HepG2 (cell line): Measurements from ENCODE around the gene SP3. TPM values are rescaled to one million over a fixed set of nuclear protein-coding genes. Genes with fewer than 3 reads are reported as not detected.

Experiments
- ATAC-seq: fragments of 200-7000 bp; cut with Tn5 transposase; 3 replicates; pipeline ENCODE4 v1.9.1; 2020; ENCODE audit warnings: mild to moderate bottlenecking, moderate library complexity
- BruUV-seq: library from RNA; stranded (reverse); fragments of 400-500 nt; replicated peaks from 2 replicates; lab custom pipeline; 2021; lab: Mats Ljungman, UMichigan
- CTCF ChIA-PET: fragments of 300-600 bp; formaldehyde crosslinking; extraction: SDS; loops from one replicate; lab custom pipeline; 2021; ENCODE audit warnings: low total read pairs, inconsistent platforms, low intra/inter-chr PET ratio; lab: Yijun Ruan, JAX
- POLR2A ChIA-PET: fragments of 350-600 bp; sonication (Branson Sonifier 250); formaldehyde crosslinking; loops from one replicate; lab custom pipeline; 2020; ENCODE audit warnings: antibody characterized with exemption, inconsistent platforms; lab: Yijun Ruan, JAX
- DNase-seq: peaks from one replicate; pipeline ENCODE4 v3.0.0-alpha.2; 2015; ENCODE audit warnings: low spot score
- FAIRE-seq: peaks from 3 replicates; lab custom pipeline; 2011; peaks lifted over from hg19 to GRCh38; lab: Jason Lieb, UNC
- H2AFZ ChIP-seq: one replicate; pipeline ENCODE4 v1.6.1; 2011; ENCODE audit warnings: low read length, inconsistent platforms
- H3K27ac ChIP-seq: fragments of 300-600 bp; 3 replicates; pipeline ENCODE4 v1.8.0; 2011; ENCODE audit warnings: mixed run types, mild to moderate bottlenecking, mixed read lengths, low read length, inconsistent platforms; ENCODE audit not compliant: insufficient read depth; ENCODE audit errors: extremely low read length
- H3K27me3 ChIP-seq, 2 experiments: fragments of 200-600 bp in 1 of 2; 2 replicates in 1 of 2; 3 replicates in 1 of 2; pipeline versions ENCODE4 v1.6.0 to v1.8.0; 2011; ENCODE audit warnings: low read length in 2 of 2, mild to moderate bottlenecking in 2 of 2, moderate library complexity in 2 of 2, inconsistent platforms in 1 of 2; ENCODE audit not compliant: insufficient read depth in 2 of 2, control insufficient read depth in 1 of 2
- H3K36me3 ChIP-seq, 2 experiments: fragments of 200-600 bp in 1 of 2; replicated peaks in 1 of 2; 2 replicates in 1 of 2; 3 replicates in 1 of 2; pipeline versions ENCODE4 v1.5.1 to v1.8.0; 2011; ENCODE audit warnings: low read length in 2 of 2, inconsistent platforms in 1 of 2; ENCODE audit not compliant: insufficient read depth in 2 of 2, control insufficient read depth in 1 of 2
- H3K4me1 ChIP-seq: 2 replicates; pipeline ENCODE4 v1.5.1; 2012; ENCODE audit warnings: low read length, inconsistent platforms; ENCODE audit not compliant: insufficient read depth
- H3K4me2 ChIP-seq: 2 replicates; pipeline ENCODE4 v1.6.0; 2011; ENCODE audit warnings: low read depth, low read length, inconsistent platforms
- H3K4me3 ChIP-seq, 3 experiments: fragments of 200-600 bp in 1 of 3; sonication (generic), shearing (Covaris generic) in 1 of 3; replicated peaks in 1 of 3; 2 replicates each; pipeline ENCODE4 v1.5.1; 2011 to 2016; ENCODE audit warnings: low read length in 3 of 3, inconsistent platforms in 2 of 3, low read depth in 2 of 3, mild to moderate bottlenecking in 2 of 3, control low read depth in 1 of 3, mixed read lengths in 1 of 3; ENCODE audit not compliant: insufficient read depth in 1 of 3
- H3K79me2 ChIP-seq: one replicate; pipeline ENCODE4 v1.6.1; 2011; ENCODE audit warnings: low read length, inconsistent platforms; ENCODE audit not compliant: insufficient read depth
- H3K9ac ChIP-seq: 2 replicates; pipeline ENCODE4 v1.6.0; 2011; ENCODE audit warnings: mild to moderate bottlenecking, low read depth, low read length, inconsistent platforms; ENCODE audit not compliant: insufficient read depth
- H3K9me3 ChIP-seq: 2 replicates; pipeline ENCODE4 v1.5.1; 2012; ENCODE audit warnings: mild to moderate bottlenecking, low read length
- H4K20me1 ChIP-seq: 2 replicates; pipeline ENCODE4 v1.6.0; 2011; ENCODE audit warnings: inconsistent platforms, mild to moderate bottlenecking, low read length, moderate library complexity; ENCODE audit not compliant: insufficient read depth
- ARHGAP35 ChIP-seq: sonication (generic); formaldehyde crosslinking; IDR thresholded peaks from 2 replicates; pipeline ENCODE4 v1.9.0; 2022; ENCODE audit warnings: mild to moderate bottlenecking, inconsistent platforms, moderate library complexity, missing genetic modification reagents, borderline replicate concordance
- ERF ChIP-seq: IDR thresholded peaks from 2 replicates; pipeline ENCODE4 v1.6.1; 2018; ENCODE audit warnings: missing biosample characterization, missing genetic modification reagents
- FOXJ3 ChIP-seq: sonication (generic); formaldehyde crosslinking; IDR thresholded peaks from 2 replicates; pipeline ENCODE4 v1.4.0; 2020; ENCODE audit warnings: missing genetic modification reagents, mild to moderate bottlenecking, borderline replicate concordance
- HNF1B ChIP-seq: sonication (generic); formaldehyde crosslinking; IDR thresholded peaks from 2 replicates; pipeline ENCODE4 v1.5.1; 2020; ENCODE audit warnings: mild to moderate bottlenecking, moderate library complexity, missing genetic modification reagents
- MAF1 ChIP-seq: sonication (generic); formaldehyde crosslinking; IDR thresholded peaks from 2 replicates; pipeline ENCODE4 v1.5.0; 2020; ENCODE audit warnings: missing genetic modification reagents, borderline replicate concordance
- PHF8 ChIP-seq: sonication (generic); formaldehyde crosslinking; IDR thresholded peaks from 2 replicates; pipeline ENCODE4 v1.5.0; 2020; ENCODE audit warnings: missing genetic modification reagents
- REST ChIP-seq, 2 experiments: IDR thresholded peaks; 2 replicates each; pipeline ENCODE4 v1.6.1; 2011 to 2012; ENCODE audit warnings: low read length in 2 of 2, borderline replicate concordance in 1 of 2, low read depth in 1 of 2, mild to moderate bottlenecking in 1 of 2, moderate library complexity in 1 of 2
- RNF2 ChIP-seq: fragments of 450-650 bp; conservative IDR thresholded peaks from 2 replicates; pipeline ENCODE4 v1.6.1; 2016; ENCODE audit warnings: low read depth
- ZFY ChIP-seq: sonication (generic); formaldehyde crosslinking; IDR thresholded peaks from 2 replicates; pipeline ENCODE4 v1.4.0; 2020; ENCODE audit warnings: missing genetic modification reagents
- ZNF101 ChIP-seq: sonication (generic); formaldehyde crosslinking; IDR thresholded peaks from 2 replicates; pipeline ENCODE4 v1.4.0; 2020; ENCODE audit warnings: mild to moderate bottlenecking, low read depth, missing genetic modification reagents, borderline replicate concordance
- ZNF567 ChIP-seq: sonication (generic); formaldehyde crosslinking; IDR thresholded peaks from 2 replicates; pipeline ENCODE4 v1.8.1; 2023; ENCODE audit warnings: mild to moderate bottlenecking, missing genetic modification reagents, borderline replicate concordance
- ZNF850 ChIP-seq: sonication (generic); formaldehyde crosslinking; conservative IDR thresholded peaks from 2 replicates; pipeline ENCODE4 v1.9.0; 2021; ENCODE audit warnings: mild to moderate bottlenecking, missing genetic modification reagents
- WGBS: methylation state at CpG from one replicate; pipeline ENCODE4 v1.1.6; 2017; ENCODE audit warnings: low lambda C conversion rate; 5-methylcytosine and 5-hydroxymethylcytosine counted together
- in situ Hi-C: cut with HindIII; loops from 2 replicates; pipeline ENCODE4 v1.10.0; 2017; ENCODE audit warnings: low pct_unique_long_range_greater_than_20kb; ENCODE audit not compliant: extremely low pct_ligation_motif_present
- intact Hi-C: fragments of 100-400 bp; cut with micrococcal nuclease; formaldehyde crosslinking; loops from one replicate; pipeline ENCODE4 v1.10.0; 2022; ENCODE audit not compliant: unreplicated experiment
- polyA plus RNA-seq, 8 experiments: library from polyadenylated mRNA; depleted of rRNA in 3 of 8; stranded (reverse) in 7 of 8; unstranded in 1 of 8; fragments of >200 nt; fragmentation: Illumina TruSeq in 4 of 8; extraction: Trizol in 4 of 8; gene quantifications; 2 replicates each; pipeline versions ENCODE4 v1.2.1 to v1.2.3, GENCODE V29; 2011 to 2016; ENCODE audit warnings: low read depth in 4 of 8, missing spikeins in 1 of 8, mixed read lengths in 1 of 8; ENCODE audit not compliant: insufficient read depth in 1 of 8
- total RNA-seq, 5 experiments: library from RNA; depleted of rRNA; stranded (reverse); fragments of >200 nt; fragmentation: Illumina TruSeq; extraction: Trizol; gene quantifications; 2 replicates each; pipeline ENCODE4 v1.2.3, GENCODE V29; 2016; ENCODE audit warnings: low read depth in 1 of 5
- TF ChIP-seq, protein P1 (sequence below): fragments of 450-650 bp; IDR thresholded peaks from 2 replicates; pipeline ENCODE4 v1.6.1; 2017; ENCODE audit warnings: mild to moderate bottlenecking

The SP3 gene
- total and polyA plus RNA-seq, 2 of the 13 experiments (the other 11 are each of a cell fraction or from before 2014, with no cell fraction given): 57.3 to 132 TPM

DNA sequence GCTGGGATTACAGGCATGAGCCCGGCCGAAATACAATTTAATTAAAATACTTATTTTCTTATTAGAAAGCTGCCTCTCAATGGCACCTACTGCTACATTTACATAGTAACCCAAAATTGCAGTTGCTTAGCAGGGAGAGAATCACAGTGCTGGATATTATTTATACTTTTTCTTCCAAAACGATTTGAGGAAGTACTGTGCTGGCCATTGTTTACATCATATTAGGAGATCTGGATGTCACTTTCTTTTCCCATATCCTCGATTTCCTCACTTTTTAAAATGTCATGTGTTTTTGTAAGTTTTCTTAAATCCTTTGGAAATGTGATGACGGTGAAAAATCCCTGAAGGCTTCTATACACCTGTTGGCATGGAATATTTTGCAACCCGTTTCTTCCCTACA is 3.4 kb upstream of the SP3 start (continued):
- TF ChIP-seq, protein P1, sequence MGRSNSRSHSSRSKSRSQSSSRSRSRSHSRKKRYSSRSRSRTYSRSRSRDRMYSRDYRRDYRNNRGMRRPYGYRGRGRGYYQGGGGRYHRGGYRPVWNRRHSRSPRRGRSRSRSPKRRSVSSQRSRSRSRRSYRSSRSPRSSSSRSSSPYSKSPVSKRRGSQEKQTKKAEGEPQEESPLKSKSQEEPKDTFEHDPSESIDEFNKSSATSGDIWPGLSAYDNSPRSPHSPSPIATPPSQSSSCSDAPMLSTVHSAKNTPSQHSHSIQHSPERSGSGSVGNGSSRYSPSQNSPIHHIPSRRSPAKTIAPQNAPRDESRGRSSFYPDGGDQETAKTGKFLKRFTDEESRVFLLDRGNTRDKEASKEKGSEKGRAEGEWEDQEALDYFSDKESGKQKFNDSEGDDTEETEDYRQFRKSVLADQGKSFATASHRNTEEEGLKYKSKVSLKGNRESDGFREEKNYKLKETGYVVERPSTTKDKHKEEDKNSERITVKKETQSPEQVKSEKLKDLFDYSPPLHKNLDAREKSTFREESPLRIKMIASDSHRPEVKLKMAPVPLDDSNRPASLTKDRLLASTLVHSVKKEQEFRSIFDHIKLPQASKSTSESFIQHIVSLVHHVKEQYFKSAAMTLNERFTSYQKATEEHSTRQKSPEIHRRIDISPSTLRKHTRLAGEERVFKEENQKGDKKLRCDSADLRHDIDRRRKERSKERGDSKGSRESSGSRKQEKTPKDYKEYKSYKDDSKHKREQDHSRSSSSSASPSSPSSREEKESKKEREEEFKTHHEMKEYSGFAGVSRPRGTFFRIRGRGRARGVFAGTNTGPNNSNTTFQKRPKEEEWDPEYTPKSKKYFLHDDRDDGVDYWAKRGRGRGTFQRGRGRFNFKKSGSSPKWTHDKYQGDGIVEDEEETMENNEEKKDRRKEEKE: no peak
- TF ChIP-seq PHF8 (CRISPR knock-in tag): no peak
- TF ChIP-seq RNF2: no peak
- TF ChIP-seq ZNF567 (CRISPR knock-in tag): no peak
- TF ChIP-seq ZFY (CRISPR knock-in tag): no peak
- no peak for TF ChIP-seq MAF1

DNA sequence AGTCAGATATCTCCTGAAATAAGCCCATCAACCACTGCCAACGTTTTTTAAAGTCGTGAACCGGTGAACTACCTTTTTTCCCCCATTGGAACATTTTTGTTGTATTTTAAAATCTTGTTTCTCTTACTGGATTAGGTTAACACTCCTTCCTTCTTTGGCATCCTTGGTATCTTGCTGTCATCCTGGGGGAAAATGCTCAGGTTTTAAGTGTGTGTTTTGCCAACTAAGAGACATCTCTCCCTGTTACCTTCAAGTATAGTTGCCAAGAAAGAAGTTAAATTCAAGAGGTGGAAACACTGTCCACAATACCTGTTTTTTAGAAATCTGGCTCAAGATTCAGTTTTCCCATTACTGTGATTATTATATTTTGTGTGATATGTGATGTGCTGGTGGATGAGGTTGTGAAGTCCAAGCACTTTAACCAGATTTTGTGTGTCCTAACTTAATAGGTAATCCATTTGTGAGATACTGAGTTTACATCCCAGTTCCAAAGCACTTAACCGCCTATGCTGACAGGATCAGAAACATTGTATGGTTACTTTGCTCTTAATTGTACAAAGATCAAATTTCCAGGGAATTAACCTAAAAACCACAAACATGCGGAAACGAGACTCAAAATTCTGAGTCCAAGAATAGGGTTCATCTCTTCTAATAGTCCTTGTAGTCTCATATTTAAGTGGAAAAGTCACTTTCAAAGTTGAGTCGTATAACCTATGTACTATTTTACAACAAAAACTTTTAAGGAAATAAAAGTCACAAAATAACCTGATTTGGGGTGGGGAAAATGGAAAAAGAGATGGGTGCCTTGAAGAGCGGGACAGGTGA is 1.3 kb upstream of the SP3 start:
- Histone ChIP-seq H3K9me3 (no peaks in the 10 kb centered on the region), H3K27me3 (no peaks in the 10 kb centered on the region; a peak in 1 of 5 replicates), H3K4me2 (peak overlapping the region; percentile 99), H2AFZ (no peak overlapping the region), H3K79me2 (peaks cover 35% of the 10 kb centered on the region), H3K4me3 (peak overlapping the region; percentile 85 to 99 (median 98)), H3K27ac (peak overlapping the region; percentile 95), H3K9ac (peak overlapping the region; percentile 97), H3K4me1 (peaks cover 49% of the 10 kb centered on the region), H4K20me1 (peaks cover 15% of the 10 kb centered on the region; the same call in 1 of the 2 replicates), H3K36me3 (no peaks in the 10 kb centered on the region)
- TSS peak; percentile 78 for BruUV-seq
- 3% methylated on average over 8 of the region's 8 CpGs for WGBS
- in situ Hi-C loops: no loop called here
- intact Hi-C loops: loop anchor here (1.0 to 5.0 kb wide), 3 partner anchors 76 to 376 kb away; no protein-coding TSS in a partner anchor
- ChIA-PET POLR2A (interaction anchor here (0.5 to 1.4 kb wide), 10 partner anchors 12 to 429 kb away, joined by 3 to 6 read pairs (median 3); partner anchors contain the start of genes OLA1 and SCRN3), CTCF (interaction anchor here (1.9 kb wide), 1 partner anchor 37 kb away, joined by 4 read pairs; no protein-coding TSS in a partner anchor)
- peak; percentile 13 for ATAC-seq
- peak; percentile 68 for FAIRE-seq
- peak; percentile 94 for DNase-seq
- TF ChIP-seq ZNF101 (CRISPR knock-in tag): no peak
- TF ChIP-seq ARHGAP35 (CRISPR knock-in tag): no peak
- TF ChIP-seq ERF: peak; percentile 1; the same call in 1 of the 2 replicates
- TF ChIP-seq FOXJ3: peak; percentile 65; the same call in 1 of the 2 replicates
- peak in 1 of 2 experiments; percentile 11; a peak in 1 of 4 replicates for TF ChIP-seq REST (IDR thresholded peaks at IDR 0.05; ENCODE audit: borderline replicate concordance in 1 of 2, low read depth in 1 of 2, low read length in 2 of 2)
- TF ChIP-seq ZNF850 (CRISPR knock-in tag): no peak
- TF ChIP-seq HNF1B: peak; percentile 74; the same call in 1 of the 2 replicates
